Keratinocyte (primary cell): ENCODE measurements around the gene SKP1.

Experiments used
- EZH2 ChIP-seq: IDR thresholded peaks from one replicate; pipeline ENCODE4 v1.6.1; 2012; ENCODE audit warnings: inconsistent platforms, mild to moderate bottlenecking, low read length, moderate library complexity
- TF ChIP-seq, protein P1 (sequence below), 3 experiments: IDR thresholded peaks in 1 of 3; conservative IDR thresholded peaks in 1 of 3; optimal IDR thresholded peaks in 1 of 3; 2 replicates in 2 of 3; 3 replicates in 1 of 3; pipeline versions ENCODE3 to v1.5.1; 2011; ENCODE audit warnings: low read length in 3 of 3, mild to moderate bottlenecking in 3 of 3, moderate library complexity in 2 of 3, control low read depth in 1 of 3, inconsistent platforms in 1 of 3; ENCODE audit not compliant: insufficient read depth in 2 of 3; ENCODE audit errors: extremely low read depth in 1 of 3

DNA sequence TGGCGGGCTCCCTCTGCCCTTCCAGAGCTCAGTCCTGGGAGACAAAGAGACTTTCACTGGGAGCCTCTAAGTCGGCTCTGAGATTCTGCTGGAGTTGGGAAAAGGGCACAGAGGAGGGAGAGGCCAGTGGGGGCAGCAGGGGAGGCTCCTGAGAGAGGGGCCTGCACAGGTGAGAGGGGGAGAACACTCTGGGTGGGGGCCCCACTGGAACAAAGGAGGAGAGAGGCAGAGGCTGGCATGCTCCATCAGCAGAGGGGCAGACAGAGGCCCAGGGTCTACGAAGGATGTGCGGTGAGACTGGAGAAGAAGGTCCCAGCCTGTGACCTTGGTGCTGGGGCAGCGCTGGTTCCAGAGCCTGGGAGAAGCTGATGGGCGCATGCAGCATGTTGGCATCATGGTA lies 53.4 kb downstream of the SKP1 start:
- TF ChIP-seq EZH2: no peak
- TF ChIP-seq, protein P1, sequence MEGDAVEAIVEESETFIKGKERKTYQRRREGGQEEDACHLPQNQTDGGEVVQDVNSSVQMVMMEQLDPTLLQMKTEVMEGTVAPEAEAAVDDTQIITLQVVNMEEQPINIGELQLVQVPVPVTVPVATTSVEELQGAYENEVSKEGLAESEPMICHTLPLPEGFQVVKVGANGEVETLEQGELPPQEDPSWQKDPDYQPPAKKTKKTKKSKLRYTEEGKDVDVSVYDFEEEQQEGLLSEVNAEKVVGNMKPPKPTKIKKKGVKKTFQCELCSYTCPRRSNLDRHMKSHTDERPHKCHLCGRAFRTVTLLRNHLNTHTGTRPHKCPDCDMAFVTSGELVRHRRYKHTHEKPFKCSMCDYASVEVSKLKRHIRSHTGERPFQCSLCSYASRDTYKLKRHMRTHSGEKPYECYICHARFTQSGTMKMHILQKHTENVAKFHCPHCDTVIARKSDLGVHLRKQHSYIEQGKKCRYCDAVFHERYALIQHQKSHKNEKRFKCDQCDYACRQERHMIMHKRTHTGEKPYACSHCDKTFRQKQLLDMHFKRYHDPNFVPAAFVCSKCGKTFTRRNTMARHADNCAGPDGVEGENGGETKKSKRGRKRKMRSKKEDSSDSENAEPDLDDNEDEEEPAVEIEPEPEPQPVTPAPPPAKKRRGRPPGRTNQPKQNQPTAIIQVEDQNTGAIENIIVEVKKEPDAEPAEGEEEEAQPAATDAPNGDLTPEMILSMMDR (optimal IDR thresholded peaks at IDR 0.05 in 1 of 3, IDR thresholded peaks at IDR 0.05 in 1 of 3, conservative IDR thresholded peaks at IDR 0.05 in 1 of 3; ENCODE audit: extremely low read depth in 1 of 3, insufficient read depth in 2 of 3, low read length in 3 of 3): no peak
